Measurements from ENCODE around the gene EFNA1.
A peak's percentile ranks its signal among the peaks of the same experiment; 100 is the strongest.

EFNA1 gene

GRCh38 chr1:155127967-155128754, 485 bp downstream of the EFNA1 start:
- Mint-ChIP-seq H3K27me3 (peaks cover 71% of the 10 kb centered on the region), H3K9me3 (no peaks in the 10 kb centered on the region), H3K4me1 (peaks cover 25% of the 10 kb centered on the region), H3K36me3 (no peaks in the 10 kb centered on the region), H3K4me3 (peak overlapping the region; percentile 57), H3K27ac (peak overlapping the region; percentile 43)
- ATAC-seq = no peak

GRCh38 chr1:155128755-155129473, 1.2 kb downstream of the EFNA1 start:
- Mint-ChIP-seq H3K27me3 (peaks cover 70% of the 10 kb centered on the region), H3K4me3 (no peak overlapping the region), H3K36me3 (no peaks in the 10 kb centered on the region), H3K4me1 (peaks cover 25% of the 10 kb centered on the region), H3K9me3 (no peaks in the 10 kb centered on the region), H3K27ac (peak overlapping the region; percentile 43)
- no peak for ATAC-seq

- no peak for ATAC-seq
- Mint-ChIP-seq H3K27me3 (peaks cover 55% of the 10 kb centered on the region), H3K4me3 (no peak overlapping the region), H3K9me3 (no peaks in the 10 kb centered on the region), H3K36me3 (no peaks in the 10 kb centered on the region), H3K27ac (no peak overlapping the region), H3K4me1 (peaks cover 32% of the 10 kb centered on the region)
Observed at GRCh38 chr1:155130272-155131006, 2.8 kb downstream of the EFNA1 start.

GRCh38 chr1:155131285-155131684, 3.6 kb downstream of the EFNA1 start:
- H3K9me3 Mint-ChIP-seq = no peaks in the 10 kb centered on the region
- no peak overlapping the region for H3K27ac Mint-ChIP-seq
- no peak for ATAC-seq
- peaks cover 47% of the 10 kb centered on the region for H3K27me3 Mint-ChIP-seq
- H3K4me3 Mint-ChIP-seq = no peak overlapping the region
- H3K36me3 Mint-ChIP-seq = no peaks in the 10 kb centered on the region
- peaks cover 32% of the 10 kb centered on the region for H3K4me1 Mint-ChIP-seq

GRCh38 chr1:155131856-155132255, 4.2 kb downstream of the EFNA1 start:
- Mint-ChIP-seq H3K36me3 (no peaks in the 10 kb centered on the region), H3K9me3 (no peaks in the 10 kb centered on the region), H3K4me3 (no peak overlapping the region), H3K27me3 (peaks cover 41% of the 10 kb centered on the region), H3K27ac (no peak overlapping the region), H3K4me1 (peaks cover 31% of the 10 kb centered on the region)
- ATAC-seq = no peak

GRCh38 chr1:155133799-155134281, 6.2 kb downstream of the EFNA1 start:
- H3K27ac Mint-ChIP-seq = no peak overlapping the region
- peaks cover 31% of the 10 kb centered on the region for H3K4me1 Mint-ChIP-seq
- no peak for ATAC-seq
- no peaks in the 10 kb centered on the region for H3K9me3 Mint-ChIP-seq
- H3K36me3 Mint-ChIP-seq = peaks cover 9% of the 10 kb centered on the region
- H3K4me3 Mint-ChIP-seq = no peak overlapping the region
- peaks cover 21% of the 10 kb centered on the region for H3K27me3 Mint-ChIP-seq

- H3K4me3 Mint-ChIP-seq = peak overlapping the region; percentile 97
Observed at GRCh38 chr1:155134322-155134721, 6.6 kb downstream of the EFNA1 start.

GRCh38 chr1:155134880-155135414, 7.3 kb downstream of the EFNA1 start:
- Mint-ChIP-seq H3K27me3 (peaks cover 10% of the 10 kb centered on the region), H3K4me3 (peak overlapping the region; percentile 97), H3K4me1 (peaks cover 36% of the 10 kb centered on the region), H3K9me3 (no peaks in the 10 kb centered on the region), H3K36me3 (peaks cover 9% of the 10 kb centered on the region), H3K27ac (peak overlapping the region; percentile 99)
- peak; percentile 56 for ATAC-seq

More at GRCh38 chr1:155134322-155134721, 6.6 kb downstream of the EFNA1 start:
- Mint-ChIP-seq H3K4me1 (peaks cover 32% of the 10 kb centered on the region), H3K9me3 (no peaks in the 10 kb centered on the region), H3K36me3 (peaks cover 9% of the 10 kb centered on the region), H3K27me3 (peaks cover 17% of the 10 kb centered on the region), H3K27ac (no peak overlapping the region)
- no peak for ATAC-seq

GRCh38 chr1:155135415-155136028, 7.8 kb downstream of the EFNA1 start, which contains the start of gene SLC50A1:
Gene SLC50A1 (plus strand): TSS chr1:155135852. CDS start chr1:155135912, 60 bp downstream.
- no peaks in the 10 kb centered on the region for H3K9me3 Mint-ChIP-seq
- peaks cover 5% of the 10 kb centered on the region for H3K27me3 Mint-ChIP-seq
- H3K27ac Mint-ChIP-seq = peak within 1 kb of the TSS; percentile 99
- ATAC-seq = peak; percentile 92
- H3K36me3 Mint-ChIP-seq = peaks cover 9% of the 10 kb centered on the region
- peaks cover 36% of the 10 kb centered on the region for H3K4me1 Mint-ChIP-seq
- H3K4me3 Mint-ChIP-seq = peak within 1 kb of the TSS; percentile 97

GRCh38 chr1:155136748-155137147, 9.1 kb downstream of the EFNA1 start:
- H3K27me3 Mint-ChIP-seq = no peaks in the 10 kb centered on the region
- H3K4me1 Mint-ChIP-seq = peaks cover 36% of the 10 kb centered on the region
- peak overlapping the region; percentile 99 for H3K27ac Mint-ChIP-seq
- ATAC-seq = no peak
- H3K4me3 Mint-ChIP-seq = peak overlapping the region; percentile 97
- peaks cover 9% of the 10 kb centered on the region for H3K36me3 Mint-ChIP-seq
- H3K9me3 Mint-ChIP-seq = no peaks in the 10 kb centered on the region

GRCh38 chr1:155137154-155137949, 9.7 kb downstream of the EFNA1 start:
- peak overlapping the region; percentile 97 for H3K4me3 Mint-ChIP-seq
- peaks cover 9% of the 10 kb centered on the region for H3K36me3 Mint-ChIP-seq
- ATAC-seq = no peak
- H3K9me3 Mint-ChIP-seq = no peaks in the 10 kb centered on the region
- H3K27me3 Mint-ChIP-seq = no peaks in the 10 kb centered on the region
- H3K27ac Mint-ChIP-seq = peak overlapping the region; percentile 99
- peaks cover 36% of the 10 kb centered on the region for H3K4me1 Mint-ChIP-seq

- Mint-ChIP-seq H3K4me3 (peak within 1 kb of the TSS; percentile 92), H3K4me1 (peaks cover 31% of the 10 kb centered on the region)
Observed at GRCh38 chr1:155139895-155140629, 12.4 kb downstream of the EFNA1 start, which contains the start of gene DPM3. Gene DPM3 (minus strand): TSS chr1:155140531. CDS start chr1:155140240, 291 bp downstream.

GRCh38 chr1:155140630-155140953, 12.9 kb downstream of the EFNA1 start:
- H3K4me1 Mint-ChIP-seq = peaks cover 28% of the 10 kb centered on the region
- H3K9me3 Mint-ChIP-seq = no peaks in the 10 kb centered on the region
- H3K36me3 Mint-ChIP-seq = peaks cover 9% of the 10 kb centered on the region
- H3K4me3 Mint-ChIP-seq = peak overlapping the region; percentile 92
- H3K27ac Mint-ChIP-seq = peak overlapping the region; percentile 82
- no peaks in the 10 kb centered on the region for H3K27me3 Mint-ChIP-seq
- no peak for ATAC-seq

More at GRCh38 chr1:155139895-155140629, 12.4 kb downstream of the EFNA1 start, which contains the start of gene DPM3:
- peaks cover 9% of the 10 kb centered on the region for H3K36me3 Mint-ChIP-seq
- no peaks in the 10 kb centered on the region for H3K9me3 Mint-ChIP-seq
- H3K27ac Mint-ChIP-seq = peak within 1 kb of the TSS; percentile 82
- no peaks in the 10 kb centered on the region for H3K27me3 Mint-ChIP-seq
- peak; percentile 85 for ATAC-seq
